Measurements from ENCODE around the gene CTDSP2.
"Not testable (repeated sequence)": the region's sequence is repeated elsewhere in the genome, so short reads cannot be mapped to it uniquely, and the experiment has no call there.

Gene CTDSP2

GRCh38 chr12:57887631-57888408, 41.3 kb upstream of the CTDSP2 start:
- no peak overlapping the region for H3K4me3 ChIP-seq (ENCODE audit: low read depth, low read length)
- DNase-seq (ENCODE audit: low read depth) = no peak
- TF ChIP-seq CTCF (IDR thresholded peaks at IDR 0.05; ENCODE audit: insufficient read depth, low read depth, low read length, missing control alignments) = no peak

- not testable (repeated sequence) for DNase-seq (ENCODE audit: low read depth); H3K4me3 ChIP-seq (ENCODE audit: low read depth, low read length)
Measured at GRCh38 chr12:57886964-57887363, 40.4 kb upstream of the CTDSP2 start.

- no peak for TF ChIP-seq CTCF (IDR thresholded peaks at IDR 0.05; ENCODE audit: insufficient read depth, low read depth, low read length, missing control alignments)
- no peak overlapping the region for H3K4me3 ChIP-seq (ENCODE audit: low read depth, low read length)
- DNase-seq (ENCODE audit: low read depth) = no peak
Measured at GRCh38 chr12:57886542-57886941, 40.0 kb upstream of the CTDSP2 start.

DNA sequence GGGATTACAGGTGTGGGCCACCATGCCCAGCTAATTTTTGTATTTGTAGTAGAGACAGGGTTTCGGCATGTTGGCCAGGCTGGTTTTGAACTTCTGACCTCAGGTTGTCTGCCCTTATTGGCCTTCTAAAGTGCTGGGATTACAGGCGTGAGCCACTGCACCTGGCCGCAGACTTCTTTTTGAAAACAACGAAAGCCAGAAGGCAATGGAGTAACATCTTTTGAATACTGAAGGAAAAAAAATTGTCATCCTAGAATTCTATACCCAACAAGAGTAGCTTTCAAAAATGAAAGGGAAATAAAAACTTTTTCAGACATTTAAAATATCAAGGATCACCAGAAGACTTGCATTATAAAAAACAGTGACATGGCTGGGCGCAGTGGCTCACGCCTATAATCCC, 38.7 kb upstream of the CTDSP2 start:
- H3K4me3 ChIP-seq (ENCODE audit: low read depth, low read length) = no peak overlapping the region
- no peak for DNase-seq (ENCODE audit: low read depth)
- TF ChIP-seq CTCF (IDR thresholded peaks at IDR 0.05; ENCODE audit: insufficient read depth, low read depth, low read length, missing control alignments) = no peak

DNA sequence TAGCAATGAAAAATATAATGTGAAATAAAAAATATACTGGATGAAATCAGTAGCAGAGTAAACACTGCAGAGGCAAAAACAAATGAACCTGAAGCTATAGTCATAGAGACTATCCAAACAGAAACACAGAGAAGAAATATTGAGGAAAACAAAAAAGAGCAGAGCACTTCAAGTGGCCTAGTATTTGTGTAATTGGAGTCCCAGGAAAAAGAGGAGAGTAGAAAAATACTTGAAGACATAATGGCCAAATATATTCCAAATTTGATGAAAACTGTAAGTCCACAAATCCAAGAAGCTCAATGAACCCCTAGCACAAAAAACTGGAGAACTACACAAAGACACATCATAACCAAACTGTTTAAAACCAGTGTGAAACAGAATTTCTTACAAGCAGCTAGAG, 37.2 kb upstream of the CTDSP2 start:
- no peak for DNase-seq (ENCODE audit: low read depth)
- no peak for TF ChIP-seq CTCF (IDR thresholded peaks at IDR 0.05; ENCODE audit: insufficient read depth, low read depth, low read length, missing control alignments)
- no peak overlapping the region for H3K4me3 ChIP-seq (ENCODE audit: low read depth, low read length)

DNA sequence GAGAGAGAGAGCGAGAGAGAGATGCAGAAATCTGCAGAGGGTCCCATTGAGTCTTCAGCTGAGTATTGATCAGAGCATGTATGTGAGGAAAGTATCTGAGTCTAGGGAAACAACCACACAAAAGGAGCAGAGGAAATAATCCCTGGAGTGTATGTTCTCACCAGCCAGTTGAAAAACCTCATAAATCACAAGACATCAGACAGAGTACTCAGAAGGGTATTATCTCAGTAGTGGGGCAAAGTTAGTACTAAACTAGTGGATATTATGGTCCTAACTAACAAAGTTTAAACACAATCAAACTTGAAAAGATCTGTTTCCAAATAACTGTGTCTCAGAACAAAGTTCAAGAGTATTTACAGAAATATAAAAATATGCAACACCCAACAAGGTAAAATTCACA, 36.5 kb upstream of the CTDSP2 start:
- DNase-seq (ENCODE audit: low read depth) = no peak

GRCh38 chr12:57882575-57882974, 36.0 kb upstream of the CTDSP2 start:
- no peak overlapping the region for H3K4me3 ChIP-seq (ENCODE audit: low read depth, low read length)
- no peak for DNase-seq (ENCODE audit: low read depth)
- no peak for TF ChIP-seq CTCF (IDR thresholded peaks at IDR 0.05; ENCODE audit: insufficient read depth, low read depth, low read length, missing control alignments)

More for the DNA sequence above, 36.5 kb upstream of the CTDSP2 start:
- no peak for TF ChIP-seq CTCF (IDR thresholded peaks at IDR 0.05; ENCODE audit: insufficient read depth, low read depth, low read length, missing control alignments)
- H3K4me3 ChIP-seq (ENCODE audit: low read depth, low read length) = no peak overlapping the region
